ENCODE results near the gene GALM.
"Not testable (repeated sequence)": the region's sequence is repeated elsewhere in the genome, so short reads cannot be mapped to it uniquely, and the experiment has no call there.

GALM gene

DNA sequence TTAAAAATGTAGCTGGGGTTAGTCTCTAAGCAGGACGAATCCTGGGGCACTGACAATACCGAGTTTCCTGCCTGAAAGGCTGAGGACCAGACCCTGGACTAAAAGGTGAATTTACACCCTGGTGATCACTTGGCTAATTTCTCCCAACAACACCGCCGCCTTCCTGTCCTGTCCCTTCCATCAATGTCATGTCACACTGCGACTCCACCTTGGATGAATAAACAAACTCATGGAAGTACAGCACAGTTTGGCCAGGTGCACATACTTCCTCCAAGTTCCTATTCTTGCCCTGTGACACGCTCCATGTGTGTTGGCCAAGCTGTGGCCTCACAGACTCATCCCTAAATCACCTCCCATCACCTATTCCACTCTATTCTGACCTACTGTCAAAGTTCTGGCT lies 15.9 kb upstream of the GALM start:
- DNase-seq = no peak

DNA sequence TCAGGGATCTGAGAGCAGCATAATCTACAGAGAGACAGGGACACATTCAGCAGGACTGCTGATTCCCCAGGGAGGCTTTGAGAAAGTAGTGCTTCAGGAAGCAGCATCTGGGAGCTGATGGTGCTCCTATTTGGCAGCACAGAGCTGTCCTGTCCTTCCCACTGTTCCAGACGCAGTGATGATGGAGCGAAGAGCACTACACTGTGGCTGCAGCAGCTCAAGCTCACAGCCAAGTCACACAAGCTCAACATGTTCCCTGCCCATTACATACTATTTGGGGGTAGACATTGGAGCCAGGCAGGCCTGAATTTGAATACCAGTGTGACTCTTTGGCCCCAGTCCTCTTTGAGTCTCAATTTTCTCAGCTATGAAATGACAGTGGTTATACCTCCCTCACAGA lies 15.2 kb upstream of the GALM start:
- DNase-seq = no peak

DNA sequence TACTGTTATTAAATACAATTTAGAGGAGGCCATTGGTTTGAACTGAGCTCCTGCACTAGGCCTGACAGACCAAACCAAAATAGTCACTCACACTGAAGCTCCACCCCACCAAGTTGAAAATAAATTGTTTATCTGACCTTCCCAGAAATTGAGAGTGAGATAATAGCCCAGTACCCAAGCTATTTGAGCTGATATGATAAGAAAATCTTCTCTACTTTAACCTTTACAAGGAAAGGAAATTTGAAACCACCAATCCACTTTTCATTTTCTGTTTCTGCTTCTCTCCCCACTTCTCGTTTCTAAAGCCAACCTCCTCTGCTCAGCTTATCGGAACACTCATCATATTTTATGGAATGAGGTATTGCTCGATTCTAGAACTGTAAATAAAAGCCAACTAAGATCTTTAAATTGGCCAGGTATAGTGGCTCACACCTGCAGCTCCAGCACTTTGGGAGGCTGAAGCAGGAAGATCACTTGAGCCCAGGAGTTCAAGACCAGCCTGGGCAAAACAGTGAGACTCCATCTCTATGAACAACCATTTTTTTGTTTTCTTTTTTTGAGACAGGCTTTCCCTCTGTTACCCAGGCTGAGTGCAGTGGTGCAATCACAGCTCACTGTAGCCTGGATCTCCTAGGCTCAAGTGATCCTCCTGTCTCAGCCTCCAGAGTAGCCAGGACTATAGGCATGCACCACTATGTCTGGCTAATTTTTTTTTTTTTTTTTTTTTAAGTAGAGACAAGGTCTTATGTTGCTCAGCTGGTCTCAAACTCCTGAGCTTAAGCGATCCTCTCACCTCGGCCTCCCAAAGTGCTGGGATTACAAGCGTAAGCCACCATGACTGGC lies 13.3 kb upstream of the GALM start:
- no peak for DNase-seq

DNA sequence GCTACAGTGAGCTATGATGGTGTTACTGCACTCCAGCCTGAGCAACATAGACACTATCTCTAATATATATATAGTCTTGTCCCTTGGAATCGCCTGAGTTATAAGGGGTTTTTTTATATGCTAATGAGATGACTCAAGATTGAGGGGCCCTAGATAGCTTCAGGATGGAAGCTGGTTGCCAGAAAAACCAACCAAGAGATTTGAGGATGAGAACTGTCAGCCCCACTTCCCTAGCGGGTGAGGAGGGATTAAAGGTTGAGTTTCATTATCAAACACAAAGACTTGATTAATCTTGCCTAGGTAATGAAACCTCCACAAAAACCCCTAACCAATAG lies 12.6 kb upstream of the GALM start:
- DNase-seq = no peak

DNA sequence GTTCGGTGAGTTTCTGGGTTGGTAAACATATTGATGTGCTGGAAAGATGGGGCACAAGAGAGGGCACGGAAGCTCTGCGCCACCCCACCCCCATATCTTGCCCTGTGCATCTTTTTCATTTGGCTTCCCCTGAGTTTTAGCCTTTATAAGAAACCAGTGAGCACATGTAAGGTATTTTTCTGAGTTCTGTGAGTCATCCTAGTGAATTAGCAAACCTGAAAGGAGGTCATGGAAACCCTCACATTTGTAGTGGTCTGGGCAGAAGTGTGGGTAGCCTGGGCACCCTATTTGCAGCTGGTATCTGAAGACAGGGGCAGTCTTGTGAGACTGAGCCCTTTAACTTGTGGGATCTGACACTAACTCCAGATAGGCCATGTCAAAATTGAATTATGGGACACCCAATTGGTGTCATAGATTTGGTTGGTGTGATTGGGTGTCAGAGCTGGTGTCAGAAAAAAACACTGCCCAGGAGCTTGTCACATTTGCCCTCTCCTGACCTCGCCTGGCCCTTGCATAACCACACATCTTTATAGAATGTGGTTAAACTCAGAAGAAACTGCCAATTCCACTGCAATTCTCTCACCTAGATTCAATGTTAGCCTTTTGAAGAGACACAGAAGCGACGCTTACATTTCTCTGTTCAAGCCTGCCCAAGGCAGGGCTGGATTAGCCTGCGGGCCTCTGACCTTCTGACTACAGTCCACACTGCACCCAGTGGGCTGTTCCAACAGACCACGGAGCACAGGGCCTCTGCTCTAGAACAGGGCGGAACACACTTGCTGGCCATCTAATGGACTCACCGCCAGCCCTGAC lies 12.0 kb upstream of the GALM start:
- DNase-seq = peak in 1 of 4 experiments; percentile 8

DNA sequence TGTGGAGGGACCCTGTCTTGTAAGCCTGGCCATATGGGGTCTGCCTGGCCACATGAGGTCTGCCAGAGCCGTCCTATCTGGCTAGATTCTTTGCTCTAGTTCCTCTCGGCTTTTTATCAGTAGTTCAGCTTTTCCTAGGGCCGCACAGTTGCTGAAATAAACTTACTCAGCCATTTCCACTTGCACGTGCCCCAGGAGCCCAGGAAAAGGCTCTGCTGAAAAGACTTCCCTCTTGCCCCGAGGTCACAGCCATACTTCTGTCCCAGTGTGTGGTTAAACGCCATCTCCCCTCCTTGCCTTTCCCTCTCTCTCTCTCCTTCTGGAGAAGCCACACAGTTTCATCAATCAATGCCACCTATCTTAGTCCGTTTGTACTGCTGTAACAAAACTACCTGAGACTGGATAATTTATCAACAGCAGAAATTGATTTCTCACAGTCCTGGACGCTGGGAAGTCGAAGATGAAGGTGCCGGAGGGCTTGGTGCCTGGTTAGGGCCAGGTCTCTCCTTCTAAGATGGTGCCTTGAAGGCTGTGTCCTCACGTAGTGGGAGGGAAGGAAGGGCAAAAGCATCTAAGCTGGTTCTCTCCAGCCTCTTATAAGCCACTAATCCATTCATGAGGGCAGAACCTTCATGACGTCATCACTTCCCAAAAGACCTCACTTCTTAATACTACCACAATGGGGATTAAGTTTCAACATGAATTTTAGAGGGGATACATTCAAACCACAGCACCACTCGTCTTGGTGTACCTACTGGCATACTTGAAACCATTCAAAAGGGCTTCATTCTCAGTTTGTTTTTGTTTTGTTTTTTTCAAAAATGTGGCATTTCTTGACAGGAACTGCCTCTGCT lies 11.2 kb upstream of the GALM start:
- no peak for DNase-seq

DNA sequence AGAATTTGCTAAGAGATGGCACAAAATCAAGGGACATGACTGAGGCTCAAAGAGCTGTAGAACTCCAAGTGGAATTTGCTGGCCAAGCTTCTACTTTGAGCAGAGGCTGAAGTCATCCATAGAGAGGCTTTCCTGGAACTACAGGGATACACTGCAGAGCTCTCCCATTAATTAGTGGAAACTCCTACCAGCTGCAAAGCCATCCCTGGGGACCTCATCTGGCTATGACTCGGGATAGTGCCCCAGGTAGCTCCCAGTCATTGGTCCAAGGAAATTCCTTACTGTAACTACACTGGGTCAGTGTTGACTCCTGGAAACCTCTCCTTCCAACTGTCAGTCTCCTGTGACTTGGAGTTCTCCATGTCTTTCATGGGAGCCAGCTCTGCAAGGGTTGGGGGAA lies 10.5 kb upstream of the GALM start:
- no peak for DNase-seq

DNA sequence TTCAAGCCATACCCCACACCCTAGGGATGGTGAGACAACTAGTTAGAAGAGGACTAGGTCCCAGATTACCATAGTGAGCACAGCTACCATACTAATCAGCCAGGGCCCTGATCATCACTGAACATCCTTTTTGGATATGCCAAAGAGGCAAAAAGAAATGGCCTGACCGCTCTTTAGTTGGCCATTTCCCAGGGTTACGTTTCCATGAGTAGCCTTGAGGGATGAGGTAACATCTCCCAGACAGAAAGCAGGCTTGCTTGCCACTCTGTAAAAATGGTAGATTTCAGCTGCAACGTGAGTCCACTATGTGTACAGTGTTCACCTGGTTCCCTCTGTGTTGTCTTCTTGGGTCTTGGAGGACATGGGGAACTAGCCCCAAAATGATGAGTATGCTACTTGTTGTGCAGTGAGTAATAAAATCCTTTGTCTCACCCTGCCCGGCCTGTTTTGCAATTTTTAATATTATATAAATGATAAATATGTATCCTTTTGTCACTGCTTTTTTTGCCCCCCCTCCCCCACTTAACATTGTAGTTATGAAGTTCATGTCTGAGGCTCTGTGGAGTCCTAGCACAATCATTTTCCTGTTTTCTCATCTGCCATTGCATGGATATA lies 8.9 kb upstream of the GALM start:
- no peak for DNase-seq

DNA sequence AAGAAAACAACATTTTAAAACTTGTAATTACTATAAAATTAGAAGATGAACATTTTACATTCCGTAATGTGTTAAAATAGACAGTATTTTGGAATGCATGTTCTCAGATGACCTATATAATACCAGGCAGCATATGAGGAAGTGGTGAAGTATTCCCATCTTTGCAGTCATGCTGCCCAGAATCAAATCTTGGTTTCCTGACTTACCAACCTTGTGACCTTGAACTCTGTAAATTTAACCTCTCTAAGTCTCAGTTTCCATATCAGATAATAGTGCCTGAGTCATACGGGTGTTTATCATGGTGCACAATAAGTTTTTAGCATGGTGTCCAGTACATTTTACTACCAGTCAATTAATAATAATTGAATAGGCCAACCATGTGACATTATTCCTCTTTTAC lies 7.3 kb upstream of the GALM start:
- no peak for DNase-seq

DNA sequence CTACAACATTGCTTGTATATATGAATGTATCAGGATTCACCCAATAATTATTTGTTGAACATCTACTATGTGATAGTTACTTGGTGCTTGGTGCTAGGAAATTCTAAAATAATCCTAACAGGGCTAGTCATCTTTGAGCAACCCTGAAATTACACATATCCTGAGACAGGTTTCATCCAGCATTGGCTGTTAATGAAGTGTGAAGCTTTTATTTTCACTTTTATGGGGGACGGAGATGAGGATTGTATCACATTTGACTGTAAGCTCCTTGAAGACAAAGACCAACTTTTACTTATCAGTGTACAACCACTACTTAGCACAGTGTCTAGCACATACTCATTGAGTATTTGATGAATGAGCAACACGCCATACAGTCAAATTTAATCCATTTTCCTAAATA lies 6.8 kb upstream of the GALM start:
- no peak for DNase-seq

DNA sequence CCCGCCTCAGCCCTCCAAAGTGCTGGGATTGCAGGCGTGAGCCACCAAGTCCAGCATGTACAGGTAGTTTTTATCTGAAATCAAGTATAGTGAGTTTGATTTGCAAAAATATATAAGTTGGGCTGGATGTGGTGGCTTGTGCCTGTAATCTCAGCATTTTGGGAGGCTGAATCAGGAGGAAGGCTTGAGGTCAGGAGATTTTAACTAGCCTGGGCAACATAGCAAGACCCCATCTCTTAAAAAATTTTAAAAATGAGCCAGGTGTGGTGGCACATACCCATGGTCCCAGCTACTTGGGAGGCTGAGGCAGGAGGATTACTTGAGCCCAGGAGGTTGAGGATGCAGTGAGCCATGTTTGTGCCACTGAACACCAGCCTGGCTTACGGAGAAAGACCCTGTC lies 5.6 kb upstream of the GALM start:
- no peak for DNase-seq

DNA sequence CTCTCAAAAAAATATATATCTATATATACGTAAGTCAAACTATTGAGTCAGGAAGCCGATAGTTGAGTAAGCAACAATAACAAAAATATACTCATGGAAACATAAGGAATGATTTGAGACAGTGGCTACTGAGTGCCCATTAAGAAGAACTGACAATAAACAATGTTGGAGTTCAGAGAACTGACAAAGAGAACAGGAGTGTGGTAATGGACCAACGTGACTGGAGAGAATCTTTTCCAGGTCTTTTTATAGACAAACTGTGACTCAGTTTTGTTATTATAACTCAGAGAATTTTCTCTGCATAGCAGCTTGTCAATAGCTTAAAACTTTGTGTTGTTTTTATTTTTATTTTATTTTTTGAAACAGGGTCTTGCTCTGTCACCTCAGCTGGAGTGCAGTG lies 4.6 kb upstream of the GALM start:
- DNase-seq = no peak

DNA sequence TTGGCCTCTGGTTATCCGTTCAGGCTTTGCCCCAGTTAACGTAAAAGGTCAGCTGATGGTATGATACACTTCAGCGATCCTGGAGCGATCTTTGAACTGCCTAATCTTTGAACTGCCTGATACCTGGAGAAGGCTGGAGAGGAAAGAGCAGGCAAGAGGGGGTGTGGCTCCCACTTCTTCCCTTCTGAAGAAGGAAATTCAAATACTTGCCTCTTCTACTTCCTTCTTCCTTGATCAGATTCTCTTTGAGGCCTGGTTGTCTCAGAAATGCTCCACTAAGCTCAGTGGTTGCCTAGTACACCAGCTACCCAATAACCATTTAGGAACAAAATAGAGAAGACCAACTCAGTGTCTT lies 619 bp downstream of the GALM start:
- DNase-seq = no peak

DNA sequence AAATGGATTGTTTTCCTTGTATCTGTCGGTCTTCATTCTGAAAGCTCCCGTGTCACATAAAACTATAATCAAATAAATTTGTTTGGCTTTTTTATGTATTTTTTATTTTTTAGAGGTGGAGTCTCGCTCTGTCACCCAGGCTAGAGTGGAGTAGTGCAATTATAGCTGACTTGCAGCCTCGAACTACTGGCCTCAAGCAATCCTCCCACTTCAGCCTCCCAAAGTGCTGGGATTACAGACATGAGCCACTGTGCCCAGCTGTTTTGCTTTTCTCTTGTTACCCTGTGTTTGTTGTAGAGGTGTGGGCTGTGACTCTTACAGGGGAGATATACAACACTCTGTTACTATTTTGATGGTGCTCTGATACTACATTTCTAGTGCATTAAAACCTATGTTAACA lies 2.2 kb downstream of the GALM start:
- no peak for DNase-seq

DNA sequence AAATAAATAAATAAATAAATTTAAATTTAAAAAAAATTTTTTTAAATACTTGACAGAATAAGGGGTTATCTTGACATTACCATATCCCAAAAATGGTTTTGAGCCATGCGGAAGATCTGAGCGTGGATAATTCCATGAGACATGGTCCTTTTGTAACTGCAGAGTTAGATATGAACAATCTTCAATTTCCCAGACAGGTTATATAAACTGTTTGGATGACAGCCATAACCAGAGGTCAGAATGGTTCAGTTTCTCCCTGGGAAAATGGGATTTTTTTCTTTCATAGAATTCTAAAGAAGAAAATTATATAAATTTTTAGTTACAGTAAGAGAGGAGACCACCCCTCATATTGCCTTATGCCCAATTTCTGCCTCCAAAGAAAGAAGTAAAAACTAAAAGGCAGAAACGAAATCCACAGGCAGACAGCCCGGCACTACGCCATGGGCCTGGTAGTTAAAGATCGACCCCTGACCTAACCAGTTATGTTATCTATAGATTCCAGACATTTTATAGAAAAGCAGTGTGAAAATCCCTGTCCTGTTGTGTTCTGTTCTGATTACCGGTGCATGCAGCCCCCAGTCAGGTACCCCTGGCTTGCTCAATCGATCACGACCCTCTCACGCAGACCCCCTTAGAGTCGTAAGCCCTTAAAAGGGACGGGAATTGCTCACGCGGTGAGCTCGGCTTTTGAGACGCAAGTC lies 3.0 kb downstream of the GALM start:
- no peak for DNase-seq

DNA sequence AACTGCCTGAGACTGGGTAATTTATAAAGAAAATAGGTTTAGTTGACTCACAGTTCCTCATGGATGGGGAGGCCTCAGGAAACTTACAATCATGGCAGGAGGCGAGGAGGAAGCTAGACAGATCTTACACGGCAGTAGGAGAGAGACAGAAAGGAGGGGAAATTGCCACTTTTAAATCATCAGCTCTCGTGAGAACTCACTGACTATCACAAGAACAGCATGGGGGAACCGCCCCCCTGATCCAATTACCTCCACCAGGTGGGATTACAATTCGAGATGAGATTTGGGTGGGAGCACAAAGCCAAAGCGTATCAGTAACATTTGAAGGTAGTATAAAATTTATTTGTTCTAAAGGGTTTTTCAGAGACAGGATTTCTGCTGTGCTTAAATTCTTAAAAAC lies 5.4 kb downstream of the GALM start:
- no peak for DNase-seq

DNA sequence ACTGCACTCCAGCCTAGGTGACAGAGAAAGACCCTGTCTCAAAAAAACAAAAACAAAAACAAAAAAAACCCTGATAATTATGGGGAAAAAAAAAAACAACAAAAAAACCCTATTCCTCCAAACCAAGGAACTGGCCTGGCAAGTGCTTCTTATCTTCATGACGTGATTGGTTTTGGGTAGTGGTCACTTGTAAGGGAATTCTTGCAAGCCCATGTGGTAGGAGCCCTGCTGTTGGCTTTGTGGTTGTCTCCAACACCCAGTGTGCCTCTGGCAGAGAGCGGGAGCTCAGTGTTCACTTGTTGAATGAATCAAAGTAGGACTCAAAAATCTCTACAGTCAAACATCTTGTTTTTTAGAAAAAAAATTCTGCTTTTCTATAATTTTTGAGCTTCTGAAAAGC lies 6.0 kb downstream of the GALM start:
- DNase-seq = no peak

DNA sequence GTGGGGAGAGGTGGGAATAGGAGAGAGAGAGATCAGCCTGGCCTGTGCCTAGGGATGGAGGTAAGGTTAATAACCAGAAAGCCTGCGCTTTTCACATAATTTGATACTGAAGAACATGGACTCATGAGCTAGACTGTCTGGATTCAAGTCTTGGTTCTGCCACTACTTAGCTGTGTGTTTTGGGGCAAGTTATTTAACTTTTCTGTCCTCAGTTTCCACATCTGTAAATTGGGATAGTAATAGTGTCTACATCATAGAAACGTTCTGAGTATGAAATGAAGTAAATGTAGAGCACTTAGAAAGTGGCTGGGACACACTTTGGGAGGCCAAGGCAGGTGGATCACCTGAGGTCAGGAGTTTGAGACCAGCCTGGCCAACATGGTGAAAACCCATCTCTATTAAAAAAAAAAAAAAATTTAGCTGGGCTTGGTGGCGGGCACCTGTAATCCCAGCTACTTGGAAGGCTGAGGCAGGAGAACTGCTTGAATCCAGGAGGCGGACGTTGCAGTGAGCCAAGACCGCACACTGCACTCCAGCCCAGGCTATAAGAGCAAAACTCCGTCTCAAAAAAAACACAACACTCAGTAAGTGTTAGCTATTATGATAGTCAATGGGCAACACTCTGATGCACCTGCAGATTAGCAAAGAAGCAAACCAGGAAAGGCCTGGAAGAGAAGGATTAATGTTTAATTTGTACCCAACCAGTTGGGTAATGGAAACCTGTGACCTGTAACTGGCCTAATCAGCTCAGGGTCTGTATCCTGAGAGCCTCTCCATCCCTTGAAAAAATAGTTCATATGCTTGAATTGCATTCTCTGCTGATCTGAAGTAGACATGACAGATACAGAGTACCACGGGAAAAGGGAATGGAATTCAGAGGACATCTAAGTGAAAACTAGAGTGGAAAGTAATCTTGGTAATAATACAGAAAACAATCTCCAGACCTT lies 6.8 kb downstream of the GALM start:
- DNase-seq = no peak

DNA sequence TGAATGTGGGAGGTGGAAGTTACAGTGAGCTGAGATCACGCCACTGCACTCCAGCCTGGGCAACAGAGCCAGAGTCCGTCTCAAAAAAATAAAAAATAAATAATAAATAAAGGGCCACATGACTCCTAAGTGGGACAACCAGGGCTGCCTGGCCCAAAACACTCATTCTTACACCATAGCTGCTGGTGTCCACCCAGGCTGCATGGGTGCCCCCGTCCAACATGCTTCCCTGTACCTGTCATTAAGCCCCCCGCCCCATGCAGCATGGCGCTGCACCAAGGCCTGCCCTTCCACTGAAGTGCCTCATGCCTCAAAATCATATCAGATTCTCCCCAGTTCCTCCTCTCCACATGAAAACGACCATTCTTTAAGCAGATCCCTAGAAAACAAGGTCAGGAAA lies 10.8 kb downstream of the GALM start:
- no peak for DNase-seq

DNA sequence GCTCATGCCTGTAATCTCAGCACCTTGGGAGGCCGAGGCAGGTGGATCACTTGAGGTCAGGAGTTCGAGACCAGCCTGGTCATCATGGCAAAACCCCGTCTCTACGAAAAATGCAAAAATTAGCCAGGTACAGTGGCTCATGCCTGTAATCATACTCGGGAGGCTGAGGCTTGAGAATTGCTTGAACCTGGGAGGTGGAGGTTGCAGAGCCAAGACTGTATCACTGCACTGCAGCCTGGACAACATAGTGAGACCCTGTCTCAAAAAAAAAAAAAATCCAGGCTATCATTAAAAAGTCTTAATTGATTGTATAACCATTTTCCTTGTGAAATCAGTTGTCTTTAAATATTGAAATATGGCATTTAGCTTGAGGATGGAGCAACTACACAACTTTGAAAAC lies 15.0 kb downstream of the GALM start:
- not testable (repeated sequence) for DNase-seq

DNA sequence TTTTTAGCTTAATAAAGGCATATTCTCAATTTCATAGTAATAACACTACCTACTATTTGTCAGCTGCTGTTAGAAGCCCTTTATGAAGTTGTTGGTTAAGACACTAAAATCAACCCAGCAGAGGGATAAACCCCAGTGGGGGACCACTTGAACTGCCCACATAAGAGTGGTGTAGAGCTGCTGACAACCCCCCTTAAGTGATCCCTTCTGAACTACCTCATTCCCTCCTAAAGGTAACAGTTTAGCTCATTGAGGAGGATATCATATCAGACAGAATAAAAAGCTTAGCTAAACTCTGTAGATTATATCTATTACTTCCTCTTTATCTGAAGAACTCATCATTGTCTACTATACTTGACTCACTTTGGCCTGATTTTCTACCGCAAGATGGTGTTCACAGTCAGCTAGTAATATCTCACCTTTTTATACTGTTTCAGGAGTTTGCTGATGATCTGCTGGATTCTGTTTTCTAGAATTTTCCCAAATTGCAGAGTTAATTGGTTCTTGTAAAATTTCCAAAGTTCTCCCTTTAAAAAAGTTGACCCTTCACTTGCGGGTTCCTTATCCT lies 16.2 kb downstream of the GALM start:
- DNase-seq = no peak
